HG02973 (cell line): ENCODE measurements around the gene FCF1.
"Not testable (repeated sequence)": the region's sequence is repeated elsewhere in the genome, so short reads cannot be mapped to it uniquely, and the experiment has no call there.

Experiments
- ATAC-seq: cut with Tn5 transposase; IDR thresholded peaks from one replicate; pipeline ENCODE4 v1.9.1; 2021; ENCODE audit warnings: moderate library complexity; ENCODE audit not compliant: unreplicated experiment

FCF1 gene

DNA sequence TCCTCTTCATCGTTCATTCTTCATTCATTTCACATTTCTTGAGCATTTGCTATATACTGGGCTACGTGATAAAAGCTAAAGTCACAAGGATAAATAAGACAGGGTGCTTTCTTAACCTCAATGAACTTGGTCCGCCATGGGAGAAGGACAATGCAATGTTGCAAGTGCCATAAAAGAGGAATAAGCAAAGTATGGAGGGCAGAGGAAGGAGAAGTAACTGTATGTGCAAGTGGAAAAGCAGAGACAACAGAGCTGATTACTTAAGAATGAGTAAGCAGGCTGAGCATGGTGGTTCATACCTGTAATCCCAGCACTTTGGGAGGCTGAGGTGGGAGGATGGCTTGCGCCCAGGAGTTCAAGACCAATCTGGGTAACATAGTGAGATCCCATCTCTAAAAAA, 14.5 kb upstream of the FCF1 start:
- no peak for ATAC-seq

DNA sequence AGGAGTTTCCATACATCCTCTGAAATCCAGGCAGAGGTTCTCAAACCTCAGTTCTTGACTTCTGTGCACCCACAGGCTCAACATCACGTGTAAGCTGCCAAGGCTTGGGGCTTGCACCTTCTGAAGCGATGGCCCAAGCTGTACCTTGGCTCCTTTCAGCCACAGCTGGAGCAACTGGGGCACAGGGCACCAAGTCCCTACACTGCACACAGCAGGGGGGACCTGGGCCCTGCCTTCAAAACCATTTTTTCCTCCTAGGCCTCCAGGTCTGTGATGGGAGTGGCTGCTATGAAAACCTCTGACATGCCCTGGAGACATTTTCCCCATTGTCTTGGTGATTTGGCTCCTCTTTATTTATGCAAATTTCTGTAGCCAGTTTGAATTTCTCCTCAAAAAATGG, 10.7 kb upstream of the FCF1 start:
- ATAC-seq, result no peak

DNA sequence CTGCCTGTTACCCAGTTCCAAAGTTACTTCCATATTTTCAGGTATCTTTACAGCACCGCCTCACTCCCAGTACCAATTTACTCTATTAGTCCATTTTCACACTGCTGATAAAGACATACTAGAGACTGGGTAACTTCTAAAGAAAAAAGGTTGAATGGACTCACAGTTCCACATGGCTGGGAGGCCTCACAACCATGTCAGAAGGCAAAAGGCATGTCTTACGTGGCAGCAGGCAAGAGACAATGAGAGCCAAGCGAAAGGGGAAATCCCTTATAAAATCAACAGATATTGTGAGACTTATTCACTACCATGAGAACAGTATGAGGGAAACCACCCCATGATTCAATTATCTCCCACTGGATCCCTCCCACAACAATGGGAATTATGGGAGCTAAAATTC, 9.9 kb upstream of the FCF1 start:
- no peak for ATAC-seq

DNA sequence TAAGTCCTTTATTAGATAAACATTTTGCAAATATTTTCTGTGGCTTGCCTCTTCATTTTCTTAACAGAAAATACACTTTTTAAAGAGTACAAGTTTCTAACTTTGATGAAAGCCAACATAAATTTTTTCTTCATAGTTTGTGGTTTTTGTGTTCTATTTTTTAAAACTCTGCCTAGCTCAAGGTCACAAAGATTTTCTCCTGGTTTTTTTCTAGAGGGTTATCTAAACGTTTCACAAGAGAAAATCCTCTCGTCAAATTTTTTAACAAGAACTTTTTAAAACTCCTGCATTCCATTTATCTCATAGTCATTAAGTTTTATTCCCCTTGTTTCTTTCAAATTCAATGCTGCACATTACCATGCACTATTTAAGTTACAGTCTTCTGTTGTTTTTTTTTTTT, 8.3 kb upstream of the FCF1 start:
- ATAC-seq, result no peak

DNA sequence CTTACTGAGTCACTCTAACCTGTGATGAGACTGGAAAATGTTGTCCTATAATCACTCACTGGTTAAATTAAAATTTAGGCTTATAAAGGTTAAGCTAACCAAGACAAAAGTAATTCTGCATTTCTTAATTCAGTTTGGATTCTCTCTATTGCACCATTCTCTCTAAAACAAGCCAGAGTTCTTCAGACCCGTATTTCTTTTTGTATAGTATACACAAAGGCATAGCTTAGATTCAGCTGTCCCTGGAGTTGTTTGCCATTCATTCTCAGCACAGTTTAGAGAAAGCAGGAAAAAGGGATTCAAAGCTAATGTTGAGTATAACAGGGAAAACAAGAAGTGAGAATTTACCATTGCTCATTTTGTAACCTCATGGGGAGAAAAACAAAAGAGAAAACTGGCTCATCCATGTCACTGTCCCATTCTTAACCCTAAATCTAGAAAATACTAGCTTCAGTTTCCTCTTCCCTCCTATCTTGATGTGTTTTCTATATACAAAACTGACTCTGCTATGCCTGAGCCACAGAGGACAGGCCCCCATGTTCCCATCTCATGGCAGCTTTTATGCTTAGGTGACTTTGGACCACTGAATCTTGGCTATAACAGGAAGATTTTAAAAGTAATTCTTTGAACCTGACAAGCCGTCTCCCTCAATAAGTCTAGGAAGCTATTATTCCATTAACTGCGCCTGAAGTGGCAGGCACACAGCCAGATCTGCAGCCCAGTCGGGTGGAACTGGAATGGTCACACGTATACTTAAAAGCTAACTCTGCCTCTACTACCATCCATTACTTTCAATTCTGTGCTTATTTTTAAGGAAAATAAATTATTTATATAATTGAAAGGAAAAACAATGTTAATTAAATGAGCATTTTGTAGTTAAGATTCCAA, 7.1 kb upstream of the FCF1 start:
- ATAC-seq, result no peak

DNA sequence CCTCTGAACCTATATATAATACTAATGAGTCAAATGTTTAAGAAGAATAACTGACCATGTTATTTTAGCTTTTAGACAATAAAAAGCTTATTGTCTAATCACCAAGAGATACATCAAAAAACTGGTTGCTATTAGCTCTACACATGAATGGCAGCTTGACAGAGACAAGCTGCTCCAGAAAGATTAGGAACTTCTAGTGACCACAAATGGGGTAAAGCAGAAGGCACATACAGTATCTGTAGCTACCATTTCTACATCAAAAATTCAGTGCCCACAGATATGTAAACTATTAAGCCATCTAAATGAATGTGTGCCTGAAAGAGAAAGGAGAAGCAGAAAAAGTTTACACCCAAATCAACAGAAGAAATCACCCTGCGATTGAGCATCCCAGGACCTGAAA, 2.5 kb upstream of the FCF1 start:
- no peak for ATAC-seq

DNA sequence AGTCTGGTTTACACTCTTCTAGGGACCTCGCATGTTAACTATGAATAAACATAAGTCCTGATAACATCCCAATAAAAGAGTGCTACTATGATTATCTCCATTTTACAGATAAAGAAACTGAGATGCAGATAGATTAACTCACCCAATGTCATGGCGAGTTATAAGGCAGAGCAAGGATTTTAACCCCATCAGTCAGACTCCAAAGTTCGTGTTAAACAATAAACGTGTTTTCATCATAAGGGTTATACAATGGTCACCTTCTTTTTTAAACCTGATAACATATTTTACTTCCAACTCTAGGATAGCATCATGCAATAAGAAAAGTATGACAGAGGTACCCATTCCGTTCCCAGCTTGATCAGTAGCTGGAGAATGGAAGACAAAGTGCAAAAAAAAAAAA, 1.3 kb upstream of the FCF1 start:
- no peak for ATAC-seq

DNA sequence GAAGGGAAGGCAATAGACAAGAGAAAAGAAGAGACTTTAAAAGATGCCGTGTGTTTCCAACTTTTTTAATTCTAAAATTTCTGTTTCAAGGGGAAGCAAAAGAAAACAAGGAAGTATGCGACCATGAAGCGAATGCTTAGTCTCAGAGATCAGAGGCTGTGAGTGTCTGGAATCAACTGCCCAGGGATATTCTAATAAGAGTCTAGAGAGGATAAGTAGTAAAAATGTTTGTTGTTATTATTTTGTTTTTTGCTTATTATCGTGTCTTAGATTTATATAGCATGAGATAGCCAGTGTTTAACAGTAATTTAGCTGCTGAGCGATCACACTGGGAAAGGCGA, 421 bp downstream of the FCF1 start:
- ATAC-seq, result no peak

DNA sequence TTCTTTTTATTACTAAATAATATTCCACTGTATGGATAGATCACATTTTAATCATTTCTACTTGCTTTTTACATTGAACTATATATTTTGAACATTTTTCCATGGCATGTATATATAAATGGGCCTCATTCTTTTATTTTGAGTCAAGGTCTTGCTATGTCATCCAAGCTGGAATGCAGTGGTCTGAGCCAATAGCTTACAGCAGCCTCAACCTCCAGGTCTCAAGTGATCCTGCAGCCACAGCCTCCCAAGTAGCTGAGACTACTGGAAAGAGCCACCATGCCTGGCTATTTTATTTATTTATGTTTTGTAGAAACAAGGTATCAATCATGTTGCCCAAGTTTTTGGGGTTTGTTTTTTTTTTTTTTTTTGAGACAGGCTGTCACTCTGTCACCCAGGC, 7.6 kb downstream of the FCF1 start:
- ATAC-seq, result no peak

DNA sequence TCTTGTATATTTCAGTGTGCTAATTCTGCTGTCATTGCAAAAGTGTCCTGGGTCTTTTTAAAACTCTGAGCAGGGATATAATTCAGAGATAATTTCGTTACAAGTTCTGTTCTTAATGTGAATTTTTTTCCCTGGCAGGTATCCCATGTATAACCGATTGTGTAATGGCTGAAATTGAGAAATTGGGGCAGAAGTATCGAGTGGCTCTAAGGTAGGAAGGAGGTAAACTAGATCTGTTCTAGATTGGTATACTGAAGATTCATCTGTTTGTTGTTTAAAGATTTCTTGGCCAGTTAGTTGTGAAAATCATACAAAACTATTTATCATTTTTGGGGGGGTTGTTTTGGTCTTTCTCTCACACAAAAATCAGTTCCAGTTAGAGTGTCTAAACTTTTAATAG, 10.2 kb downstream of the FCF1 start:
- ATAC-seq, result no peak

DNA sequence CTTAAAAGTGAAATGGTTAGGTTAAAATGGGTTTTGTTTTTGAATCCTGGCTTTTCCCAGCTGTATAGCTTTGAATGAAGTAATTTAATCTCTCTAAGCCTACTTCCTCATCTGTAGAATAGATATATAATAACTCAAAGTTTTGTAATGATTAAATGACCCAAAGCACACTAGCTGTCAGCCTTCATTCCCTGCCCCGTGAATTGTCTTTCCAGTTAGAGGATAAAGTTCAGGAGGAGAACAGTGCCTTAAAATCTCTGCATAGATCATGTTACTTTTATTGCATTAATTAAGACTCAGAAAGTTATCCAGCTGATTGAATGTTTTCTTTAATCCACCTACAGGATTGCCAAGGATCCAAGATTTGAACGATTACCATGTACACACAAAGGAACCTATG, 19.4 kb downstream of the FCF1 start:
- ATAC-seq, result no peak

DNA sequence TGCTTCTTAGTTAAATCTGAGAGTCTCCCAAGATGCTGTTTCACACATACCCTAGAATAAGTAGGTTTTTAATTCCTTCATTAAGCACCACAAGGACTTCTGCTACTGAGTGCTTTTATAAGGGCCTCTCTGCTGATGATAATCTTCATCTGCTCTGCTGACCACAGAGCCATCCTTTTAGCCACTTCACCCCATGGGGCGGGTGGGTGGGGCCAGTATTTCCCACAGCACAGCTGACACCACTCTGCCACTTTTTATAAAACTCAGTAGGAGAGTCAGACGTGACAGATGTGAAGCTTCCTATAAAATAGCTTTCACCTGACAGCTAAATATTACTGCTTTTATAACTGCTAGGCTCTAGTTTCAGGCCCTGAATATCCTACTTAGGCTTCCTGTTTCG, 20.3 kb downstream of the FCF1 start:
- ATAC-seq, result no peak

DNA sequence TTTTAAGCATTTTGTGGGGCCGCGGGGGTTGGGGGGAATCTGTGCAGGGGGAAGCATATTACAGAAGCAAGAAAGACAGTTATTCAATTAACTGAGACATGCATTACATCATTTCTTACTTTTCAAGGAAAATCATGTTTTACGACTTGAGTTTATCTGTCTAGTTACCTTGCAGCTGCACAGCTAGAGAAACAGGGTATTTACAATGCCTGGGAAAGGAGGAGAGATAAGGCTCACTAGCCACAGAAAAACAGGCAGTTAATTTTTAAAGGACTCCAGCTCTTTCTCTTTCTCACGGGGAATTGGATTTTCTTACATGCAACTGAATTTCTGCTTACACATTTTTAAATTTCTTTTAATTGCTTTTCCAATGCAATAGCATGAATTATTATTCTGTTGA, 22.2 kb downstream of the FCF1 start:
- ATAC-seq, result no peak

DNA sequence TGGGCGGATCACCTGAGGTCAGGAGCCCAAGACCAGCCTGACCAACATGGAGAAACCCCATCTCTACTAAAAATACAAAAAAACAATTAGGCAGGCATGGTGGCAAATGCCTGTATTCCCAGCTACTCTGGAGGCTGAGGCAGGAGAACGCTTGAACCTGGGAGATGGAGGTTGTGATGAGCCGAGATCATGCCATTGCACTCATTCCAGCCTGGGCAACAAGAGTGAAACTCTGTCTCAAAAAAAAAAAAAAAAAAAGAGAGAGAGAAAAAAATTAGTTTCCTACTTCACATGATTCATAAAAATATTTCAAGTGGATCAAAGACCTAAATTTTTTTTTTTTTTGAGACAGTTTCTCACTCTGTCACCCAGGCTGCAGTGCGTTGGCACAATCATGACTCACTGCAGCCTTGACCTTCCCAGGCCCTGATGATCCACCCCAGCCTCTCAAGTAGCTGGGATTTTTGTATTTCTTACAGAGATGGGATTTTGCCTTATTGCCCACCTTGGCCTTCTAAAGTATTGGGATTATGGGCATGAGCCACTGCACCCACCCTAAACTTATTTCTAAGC, 24.9 kb downstream of the FCF1 start:
- ATAC-seq, result no peak

DNA sequence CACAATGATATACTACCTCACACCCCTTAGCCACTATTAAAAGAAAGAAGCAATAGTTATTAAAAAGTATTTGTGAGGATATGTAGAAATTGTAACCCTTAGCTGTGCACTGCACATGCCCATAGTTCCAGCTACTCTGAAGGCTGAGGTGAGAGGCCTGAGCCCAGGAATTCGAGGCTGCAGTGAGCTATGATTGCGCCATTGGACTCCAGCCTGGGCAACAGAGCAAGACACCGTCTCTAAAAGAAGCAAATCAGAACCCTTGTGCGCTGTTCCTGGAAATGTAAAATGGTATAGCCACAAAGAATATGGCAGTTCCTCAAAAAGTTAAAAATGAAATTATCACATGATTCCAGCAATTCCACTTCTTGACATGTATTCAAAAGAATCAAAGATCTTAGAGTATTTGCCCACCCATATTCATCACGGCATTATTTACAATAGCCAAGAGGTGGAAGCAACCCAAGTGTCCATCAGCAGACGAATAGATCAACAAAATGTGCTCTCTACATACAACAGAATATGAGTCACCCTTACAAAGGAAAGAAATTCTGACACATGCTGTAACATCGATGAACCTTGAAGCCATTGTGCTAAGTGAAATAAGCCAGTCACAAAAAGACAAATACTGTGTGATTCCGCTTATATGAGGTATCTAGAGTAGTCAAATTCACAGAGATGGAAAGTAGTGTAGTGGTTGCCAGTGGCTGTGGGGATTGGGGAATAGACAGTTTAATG, 26.5 kb downstream of the FCF1 start:
- ATAC-seq, result no peak

DNA sequence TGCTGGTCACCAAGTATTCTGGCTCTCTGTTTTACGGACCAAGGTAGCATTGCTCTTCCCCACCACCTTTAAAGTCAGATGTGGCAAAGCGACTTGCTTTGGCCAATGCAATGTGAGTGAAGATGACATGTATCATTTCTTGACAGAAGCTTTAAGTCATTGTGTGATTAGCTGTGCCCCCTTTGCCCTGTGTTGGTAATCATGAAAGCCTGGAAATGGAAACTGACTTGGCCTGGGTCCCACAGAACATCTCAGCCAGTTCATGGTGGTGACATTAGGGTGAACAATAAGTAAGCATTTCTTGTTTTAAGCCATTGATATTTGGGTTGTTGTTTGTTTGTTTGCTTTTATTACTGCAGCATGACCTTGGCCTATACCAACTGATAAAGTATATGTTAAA, 34.3 kb downstream of the FCF1 start:
- ATAC-seq, result no peak

DNA sequence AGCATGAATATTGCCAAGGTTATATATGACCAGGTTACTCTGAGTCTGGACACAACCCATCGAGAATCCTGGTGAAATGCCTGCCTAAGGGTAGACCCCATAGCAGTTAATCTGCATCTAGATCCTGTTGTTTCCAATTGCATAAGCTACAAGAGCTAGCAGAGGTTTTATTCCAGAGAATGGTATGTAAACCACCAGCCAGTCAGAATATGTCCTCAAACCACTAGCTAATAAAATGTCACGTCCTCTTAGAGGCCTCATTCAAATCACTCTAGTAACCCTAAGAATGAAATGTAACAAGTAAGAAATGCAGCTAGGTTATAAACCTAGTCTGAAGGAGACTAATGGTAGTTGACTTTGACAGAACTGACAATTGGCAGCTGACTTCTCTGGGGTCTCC, 41.2 kb downstream of the FCF1 start:
- no peak for ATAC-seq

DNA sequence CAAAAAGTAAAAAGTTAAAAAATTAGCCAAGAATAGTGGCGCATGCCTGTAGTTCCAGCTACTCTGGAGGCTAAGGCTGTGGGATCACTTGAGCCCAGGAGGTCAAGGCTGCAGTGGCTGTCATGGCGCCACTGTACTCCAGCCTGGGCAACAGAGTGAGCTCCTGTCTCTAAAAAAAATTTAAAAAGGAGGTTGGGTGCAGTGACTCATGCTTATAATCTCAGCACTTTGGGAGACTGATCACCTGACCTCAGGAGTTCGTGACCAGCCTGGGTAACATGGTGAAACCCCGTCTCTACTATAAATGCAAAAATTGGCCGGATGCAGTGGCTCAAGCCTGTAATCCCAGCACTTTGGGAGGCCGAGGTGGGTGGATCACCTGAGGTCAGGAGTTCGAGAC, 42.0 kb downstream of the FCF1 start:
- ATAC-seq, result no peak

DNA sequence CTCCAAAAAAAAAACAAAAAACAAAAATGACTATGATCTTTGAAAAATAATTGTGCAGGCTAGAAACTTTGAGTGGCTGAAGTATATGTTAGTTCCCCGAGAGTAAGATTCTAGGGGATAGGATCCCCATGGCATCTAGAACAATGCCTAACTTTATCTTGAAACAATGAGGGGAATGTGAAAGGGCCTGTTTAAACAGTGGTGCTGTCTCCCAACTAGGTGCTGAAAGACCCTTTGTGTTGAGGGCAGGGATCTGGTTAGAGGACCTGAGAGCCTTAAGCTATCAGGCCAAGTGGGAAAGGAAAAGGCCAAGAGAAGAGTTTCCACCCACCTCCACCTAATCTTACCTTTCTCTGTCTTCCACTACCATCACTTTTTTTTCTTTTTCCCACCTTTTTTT, 43.4 kb downstream of the FCF1 start:
- ATAC-seq, result no peak

DNA sequence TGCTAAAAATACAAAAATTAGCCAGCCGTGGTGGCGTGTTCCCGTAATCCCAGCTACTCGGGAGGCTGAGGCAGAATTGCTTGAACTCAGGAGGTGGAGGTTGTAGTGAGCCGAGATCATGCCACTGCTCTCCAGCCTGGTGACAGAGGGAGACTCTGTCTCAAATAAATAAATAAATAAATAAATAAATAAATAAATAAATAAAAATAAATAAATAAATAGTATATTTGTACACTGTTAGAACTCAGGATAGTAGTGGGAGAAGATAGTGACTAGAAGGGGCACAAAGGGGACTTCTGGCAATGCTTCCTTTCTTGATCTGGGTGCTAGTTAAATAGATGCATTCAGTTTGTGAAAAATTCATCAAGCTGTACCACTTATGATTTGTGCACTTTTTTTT, 45.6 kb downstream of the FCF1 start:
- not testable (repeated sequence) for ATAC-seq

DNA sequence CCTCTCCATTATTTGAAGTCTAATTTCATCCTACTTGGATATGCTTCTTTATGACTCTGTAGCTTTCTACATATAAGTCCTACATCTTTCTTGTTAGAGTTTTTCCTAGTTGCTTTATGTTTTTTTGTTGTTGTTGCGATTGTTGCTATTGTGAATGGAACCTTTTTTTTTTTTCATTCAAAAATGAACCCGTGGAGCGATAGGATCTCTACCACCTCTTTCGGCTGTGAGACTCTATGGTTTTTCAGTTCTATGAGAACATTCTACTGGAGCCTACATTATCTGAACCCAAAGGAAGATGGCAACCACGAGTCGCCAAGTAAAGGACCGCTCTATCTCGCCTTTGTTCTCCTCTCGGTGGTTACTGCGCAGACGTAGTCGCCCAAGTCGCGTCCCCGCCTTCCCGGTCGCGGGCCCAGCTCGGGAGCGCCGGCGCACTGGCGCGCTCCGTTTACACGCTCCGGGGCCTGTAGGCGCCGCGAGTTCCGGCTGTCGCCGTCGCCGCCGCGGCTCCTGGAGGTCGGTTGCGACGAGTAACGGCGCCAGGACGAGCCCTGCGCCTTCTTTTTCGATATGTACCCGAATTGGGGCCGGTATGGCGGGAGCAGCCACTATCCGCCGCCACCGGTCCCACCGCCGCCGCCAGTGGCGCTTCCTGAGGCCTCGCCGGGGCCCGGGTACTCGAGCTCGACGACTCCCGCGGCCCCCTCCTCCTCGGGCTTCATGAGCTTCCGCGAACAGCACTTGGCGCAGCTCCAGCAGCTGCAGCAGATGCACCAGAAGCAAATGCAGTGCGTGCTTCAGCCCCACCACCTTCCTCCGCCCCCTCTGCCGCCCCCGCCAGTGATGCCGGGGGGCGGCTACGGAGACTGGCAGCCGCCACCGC, 50.2 kb downstream of the FCF1 start, which contains the start of gene YLPM1:
Gene YLPM1 (plus strand): TSS at position 400 of the 886 bp plus-strand sequence. CDS start 174 bp downstream, at position 574.
- peak; percentile 79 for ATAC-seq
